Karpas-422 (cell line): ENCODE measurements around the gene CAT. TPM values are rescaled to one million over a fixed set of nuclear protein-coding genes. Genes with fewer than 3 reads are reported as not detected.

Source experiments
- DNase-seq: peaks from one replicate; pipeline ENCODE4 v3.0.0-alpha.2; 2015
- H2AFZ ChIP-seq: fragments of 200-600 bp; sonication (generic); 2 replicates; pipeline ENCODE4 v1.6.1; 2014; ENCODE audit warnings: antibody characterized with exemption, low read length, mixed read lengths
- H3K27ac ChIP-seq: fragments of 200-600 bp; sonication (generic); 2 replicates; pipeline ENCODE4 v1.5.1; 2014; ENCODE audit warnings: mild to moderate bottlenecking, low read length, moderate library complexity
- H3K27me3 ChIP-seq: fragments of 200-600 bp; sonication (generic); 2 replicates; pipeline ENCODE4 v1.6.1; 2014; ENCODE audit warnings: low read length, mixed read lengths
- H3K36me3 ChIP-seq: fragments of 200-600 bp; sonication (generic); 2 replicates; pipeline ENCODE4 v1.6.1; 2014; ENCODE audit warnings: low read length, mixed read lengths; ENCODE audit not compliant: insufficient read depth
- H3K4me1 ChIP-seq: fragments of 200-600 bp; sonication (generic); 2 replicates; pipeline ENCODE4 v1.6.1; 2014; ENCODE audit warnings: mild to moderate bottlenecking, low read length, mixed read lengths
- H3K4me2 ChIP-seq: fragments of 200-600 bp; sonication (generic); 2 replicates; pipeline ENCODE4 v1.6.1; 2014; ENCODE audit warnings: low read length, low read depth, mild to moderate bottlenecking; ENCODE audit not compliant: poor library complexity, severe bottlenecking
- H3K4me3 ChIP-seq: fragments of 200-600 bp; sonication (generic); 2 replicates; pipeline ENCODE4 v1.5.1; 2014; ENCODE audit warnings: mild to moderate bottlenecking, antibody characterized with exemption, low read length, mixed read lengths
- H3K79me2 ChIP-seq: fragments of 200-600 bp; sonication (generic); 2 replicates; pipeline ENCODE4 v1.6.1; 2014; ENCODE audit warnings: mild to moderate bottlenecking, low read length, mixed read lengths
- H3K9ac ChIP-seq: fragments of 200-600 bp; sonication (generic); 2 replicates; pipeline ENCODE4 v1.6.0; 2014; ENCODE audit warnings: low read length
- H3K9me2 ChIP-seq: fragments of 200-600 bp; sonication (generic), shearing (Covaris generic); replicated peaks from 2 replicates; pipeline ENCODE4 v1.6.0; 2014; ENCODE audit warnings: mild to moderate bottlenecking, low read length, moderate library complexity; ENCODE audit not compliant: insufficient read depth
- H3K9me3 ChIP-seq: fragments of 300-700, 200-600 bp; sonication (generic); 2 replicates; pipeline ENCODE4 v1.6.1; 2014; ENCODE audit warnings: low read length, mixed read lengths
- H4K20me1 ChIP-seq: fragments of 200-600 bp; sonication (generic); 2 replicates; pipeline ENCODE4 v1.6.1; 2014; ENCODE audit warnings: mild to moderate bottlenecking, antibody characterized with exemption, low read length, low read depth; ENCODE audit not compliant: insufficient read depth
- total RNA-seq: library from RNA; depleted of rRNA; stranded (reverse); fragments of >200 nt; shearing (Covaris generic); gene quantifications from 2 replicates; pipeline ENCODE4 v1.2.3, GENCODE V29; 2014; ENCODE audit warnings: low replicate concordance

CAT gene
- total RNA-seq, 1 experiment from 2014 or later, result 47.9 TPM

GRCh38 chr11:34473603-34474169 is 35.0 kb downstream of the CAT start:
- no peaks in the 10 kb centered on the region for H3K9me2 ChIP-seq
- no peaks in the 10 kb centered on the region for H3K9me3 ChIP-seq
- H3K27me3 ChIP-seq, result no peaks in the 10 kb centered on the region
- H3K9ac ChIP-seq, result no peak overlapping the region
- H3K4me2 ChIP-seq, result no peak overlapping the region
- no peaks in the 10 kb centered on the region for H3K79me2 ChIP-seq
- DNase-seq, result no peak
- H2AFZ ChIP-seq, result no peak overlapping the region
- peaks cover 5% of the 10 kb centered on the region; the same call in 1 of the 2 replicates for H3K4me1 ChIP-seq
- no peaks in the 10 kb centered on the region for H4K20me1 ChIP-seq
- H3K36me3 ChIP-seq, result no peaks in the 10 kb centered on the region
- H3K27ac ChIP-seq, result no peak overlapping the region
- no peak overlapping the region for H3K4me3 ChIP-seq

GRCh38 chr11:34475656-34476055 is 36.9 kb downstream of the CAT start:
- Histone ChIP-seq H3K36me3 (no peaks in the 10 kb centered on the region), H2AFZ (no peak overlapping the region), H3K27me3 (no peaks in the 10 kb centered on the region), H3K27ac (no peak overlapping the region), H3K4me1 (no peaks in the 10 kb centered on the region), H4K20me1 (no peaks in the 10 kb centered on the region), H3K4me2 (no peak overlapping the region), H3K9ac (no peak overlapping the region), H3K9me3 (no peaks in the 10 kb centered on the region), H3K4me3 (no peak overlapping the region), H3K79me2 (no peaks in the 10 kb centered on the region), H3K9me2 (no peaks in the 10 kb centered on the region)
- DNase-seq, result no peak

- Histone ChIP-seq H3K9me2 (no peaks in the 10 kb centered on the region), H3K4me1 (no peaks in the 10 kb centered on the region), H3K4me2 (no peak overlapping the region), H4K20me1 (no peaks in the 10 kb centered on the region), H3K36me3 (no peaks in the 10 kb centered on the region), H3K27me3 (no peaks in the 10 kb centered on the region), H3K9me3 (no peaks in the 10 kb centered on the region), H3K79me2 (no peaks in the 10 kb centered on the region), H3K9ac (no peak overlapping the region), H2AFZ (no peak overlapping the region), H3K27ac (no peak overlapping the region), H3K4me3 (no peak overlapping the region)
- no peak for DNase-seq
Observed at GRCh38 chr11:34476849-34477248, 38.1 kb downstream of the CAT start.

GRCh38 chr11:34478845-34479663 is 40.3 kb downstream of the CAT start:
- Histone ChIP-seq H3K4me1 (no peaks in the 10 kb centered on the region), H3K9ac (no peak overlapping the region), H3K79me2 (no peaks in the 10 kb centered on the region), H3K27me3 (no peaks in the 10 kb centered on the region), H3K27ac (no peak overlapping the region), H3K9me3 (no peaks in the 10 kb centered on the region), H3K36me3 (no peaks in the 10 kb centered on the region), H3K4me3 (no peak overlapping the region), H3K4me2 (no peak overlapping the region), H3K9me2 (no peaks in the 10 kb centered on the region), H4K20me1 (no peaks in the 10 kb centered on the region), H2AFZ (no peak overlapping the region)
- no peak for DNase-seq

DNA sequence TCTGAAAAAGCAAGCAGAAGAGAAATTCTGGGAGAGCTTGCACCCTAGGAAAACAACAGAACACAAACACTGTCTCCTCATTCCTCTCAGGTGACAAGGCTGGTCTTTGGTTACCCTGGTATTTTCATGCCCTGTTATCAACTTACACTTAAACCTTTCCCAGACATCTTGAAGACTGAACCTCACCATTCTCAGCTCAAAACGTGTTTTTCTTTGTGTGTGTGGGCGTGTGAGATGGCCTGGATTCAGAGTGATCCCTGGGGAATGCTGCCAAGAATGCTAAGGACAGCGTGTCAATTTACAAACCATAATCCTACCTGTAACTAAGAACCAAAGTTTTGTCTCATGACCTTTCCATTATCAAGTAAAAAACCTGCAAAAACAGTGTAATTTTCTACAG is 41.6 kb downstream of the CAT start:
- Histone ChIP-seq H3K27ac (no peak overlapping the region), H3K9me2 (no peaks in the 10 kb centered on the region), H3K4me2 (no peak overlapping the region), H3K79me2 (no peaks in the 10 kb centered on the region), H3K9me3 (no peaks in the 10 kb centered on the region), H3K4me1 (no peaks in the 10 kb centered on the region), H3K27me3 (no peaks in the 10 kb centered on the region), H4K20me1 (no peaks in the 10 kb centered on the region), H3K36me3 (no peaks in the 10 kb centered on the region), H3K9ac (no peak overlapping the region), H2AFZ (no peak overlapping the region), H3K4me3 (no peak overlapping the region)
- no peak for DNase-seq

- Histone ChIP-seq H3K9me2 (no peaks in the 10 kb centered on the region), H3K9me3 (no peaks in the 10 kb centered on the region), H3K4me3 (no peak overlapping the region), H3K36me3 (no peaks in the 10 kb centered on the region), H4K20me1 (no peaks in the 10 kb centered on the region), H3K4me1 (no peaks in the 10 kb centered on the region), H3K79me2 (no peaks in the 10 kb centered on the region), H3K27me3 (no peaks in the 10 kb centered on the region), H2AFZ (no peak overlapping the region), H3K9ac (no peak overlapping the region), H3K4me2 (no peak overlapping the region), H3K27ac (no peak overlapping the region)
- DNase-seq, result no peak
Observed at GRCh38 chr11:34481307-34481706, 42.6 kb downstream of the CAT start.

- Histone ChIP-seq H3K4me1 (no peaks in the 10 kb centered on the region), H3K27ac (no peak overlapping the region), H3K9me2 (no peaks in the 10 kb centered on the region), H3K79me2 (no peaks in the 10 kb centered on the region), H4K20me1 (no peaks in the 10 kb centered on the region), H3K36me3 (no peaks in the 10 kb centered on the region), H3K9me3 (no peaks in the 10 kb centered on the region), H3K4me3 (no peak overlapping the region), H3K4me2 (no peak overlapping the region), H3K9ac (no peak overlapping the region), H2AFZ (no peak overlapping the region), H3K27me3 (no peaks in the 10 kb centered on the region)
- no peak for DNase-seq
Observed at GRCh38 chr11:34483106-34483874, 44.6 kb downstream of the CAT start.

GRCh38 chr11:34487430-34487829 is 48.7 kb downstream of the CAT start:
- H3K27me3 ChIP-seq, result no peaks in the 10 kb centered on the region
- H3K9me3 ChIP-seq, result no peaks in the 10 kb centered on the region
- no peaks in the 10 kb centered on the region for H3K9me2 ChIP-seq
- no peaks in the 10 kb centered on the region; the same call in 1 of the 2 replicates for H4K20me1 ChIP-seq
- no peak overlapping the region for H3K4me3 ChIP-seq
- H3K36me3 ChIP-seq, result no peaks in the 10 kb centered on the region
- H3K9ac ChIP-seq, result no peak overlapping the region
- H3K27ac ChIP-seq, result no peak overlapping the region
- no peaks in the 10 kb centered on the region for H3K4me1 ChIP-seq
- H3K79me2 ChIP-seq, result no peaks in the 10 kb centered on the region
- H3K4me2 ChIP-seq, result no peak overlapping the region
- DNase-seq, result no peak
- H2AFZ ChIP-seq, result no peak overlapping the region
